DND-41 (cell line): ENCODE measurements around the gene FHIT.

Source experiments
- ATAC-seq: fragments of 200-7000 bp; cut with Tn5 transposase; 3 replicates; pipeline ENCODE4 v1.9.1; 2021; ENCODE audit warnings: low read depth; ENCODE audit not compliant: insufficient read depth
- DNase-seq: peaks from one replicate; pipeline ENCODE4 v3.0.0-alpha.2; 2020
- H2AFZ ChIP-seq: 2 replicates; pipeline ENCODE4 v1.6.0; 2012; ENCODE audit warnings: low read depth, low read length
- H3K27ac ChIP-seq: 2 replicates; pipeline ENCODE4 v1.5.1; 2012; ENCODE audit warnings: low read length, inconsistent platforms
- H3K27me3 ChIP-seq: fragments of 200-600 bp; sonication (generic); 2 replicates; pipeline ENCODE4 v1.6.0; 2012; ENCODE audit warnings: low read length, mild to moderate bottlenecking, inconsistent platforms; ENCODE audit not compliant: insufficient read depth, poor library complexity
- H3K36me3 ChIP-seq: 2 replicates; pipeline ENCODE4 v1.5.1; 2012; ENCODE audit warnings: low read length, inconsistent platforms; ENCODE audit not compliant: insufficient read depth
- H3K4me1 ChIP-seq: 2 replicates; pipeline ENCODE4 v1.5.1; 2012; ENCODE audit warnings: mild to moderate bottlenecking, low read length; ENCODE audit not compliant: insufficient read depth
- H3K4me2 ChIP-seq: 2 replicates; pipeline ENCODE4 v1.6.0; 2012; ENCODE audit warnings: mild to moderate bottlenecking, moderate library complexity, low read length, inconsistent platforms; ENCODE audit not compliant: insufficient read depth
- H3K4me3 ChIP-seq, 2 experiments: fragments of 200-600 bp in 1 of 2; shearing (Covaris generic) in 1 of 2; 2 replicates each; pipeline ENCODE4 v1.5.1; 2012 to 2016; ENCODE audit warnings: inconsistent platforms in 2 of 2, low read length in 2 of 2, mild to moderate bottlenecking in 2 of 2, low read depth in 1 of 2, moderate library complexity in 1 of 2
- H3K79me2 ChIP-seq: 2 replicates; pipeline ENCODE4 v1.6.0; 2012; ENCODE audit warnings: low read length, inconsistent platforms; ENCODE audit not compliant: insufficient read depth
- H3K9ac ChIP-seq: 2 replicates; pipeline ENCODE4 v1.6.0; 2012; ENCODE audit warnings: low read depth, mild to moderate bottlenecking, inconsistent platforms, low read length, moderate library complexity
- H3K9me3 ChIP-seq: 2 replicates; pipeline ENCODE4 v1.5.1; 2012; ENCODE audit warnings: low read length, moderate library complexity, mild to moderate bottlenecking, inconsistent platforms; ENCODE audit not compliant: insufficient read depth, severe bottlenecking
- H4K20me1 ChIP-seq: 2 replicates; pipeline ENCODE4 v1.6.0; 2012; ENCODE audit warnings: low read length; ENCODE audit not compliant: insufficient read depth
- CTCF ChIP-seq: IDR thresholded peaks from 2 replicates; pipeline ENCODE4 v1.5.1; 2012; ENCODE audit warnings: borderline replicate concordance, low read length, moderate library complexity, mild to moderate bottlenecking; ENCODE audit not compliant: poor library complexity, severe bottlenecking; ENCODE audit errors: extremely low read depth
- EZH2 ChIP-seq: IDR thresholded peaks from 3 replicates; pipeline ENCODE4 v1.6.1; 2012; ENCODE audit warnings: borderline replicate concordance, low read depth, mild to moderate bottlenecking, moderate library complexity, low read length, inconsistent platforms; ENCODE audit not compliant: severe bottlenecking

Gene FHIT

DNA sequence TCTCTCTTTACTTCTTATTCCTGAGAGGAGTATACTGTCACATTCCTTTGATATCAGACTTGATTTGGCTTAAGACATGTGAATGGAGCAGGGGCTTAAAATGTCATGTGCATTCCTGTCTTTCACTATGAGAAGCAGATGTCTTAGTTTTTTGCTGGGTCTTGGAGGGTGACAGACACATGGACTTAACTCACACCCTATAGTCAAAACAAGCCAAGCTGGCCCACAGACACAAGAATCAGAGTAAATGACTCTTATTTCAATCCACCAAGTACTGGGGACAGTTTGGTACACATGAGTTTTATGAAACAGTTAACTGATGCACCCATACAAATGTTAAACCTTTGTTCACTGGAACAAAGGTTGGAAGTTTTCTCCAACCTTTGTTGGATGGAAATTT is 1177.3 kb downstream of the FHIT start:
- TF ChIP-seq EZH2 (no peak), CTCF (no peak)
- no peak overlapping the region for H3K4me3 ChIP-seq
- DNase-seq (no peak), ATAC-seq (no peak)
- peaks cover 99% of the 10 kb centered on the region for H3K79me2 ChIP-seq
- H3K9ac ChIP-seq = peak overlapping the region; percentile 10; the same call in 1 of the 2 replicates
- no peaks in the 10 kb centered on the region for H4K20me1 ChIP-seq
- no peaks in the 10 kb centered on the region for H3K27me3 ChIP-seq
- H3K4me2 ChIP-seq = peak overlapping the region; percentile 5
- peaks cover 29% of the 10 kb centered on the region for H3K36me3 ChIP-seq
- H3K27ac ChIP-seq = peak overlapping the region; percentile 98
- H2AFZ ChIP-seq = no peak overlapping the region
- H3K9me3 ChIP-seq = peaks cover 3% of the 10 kb centered on the region
- H3K4me1 ChIP-seq = peaks cover 88% of the 10 kb centered on the region

DNA sequence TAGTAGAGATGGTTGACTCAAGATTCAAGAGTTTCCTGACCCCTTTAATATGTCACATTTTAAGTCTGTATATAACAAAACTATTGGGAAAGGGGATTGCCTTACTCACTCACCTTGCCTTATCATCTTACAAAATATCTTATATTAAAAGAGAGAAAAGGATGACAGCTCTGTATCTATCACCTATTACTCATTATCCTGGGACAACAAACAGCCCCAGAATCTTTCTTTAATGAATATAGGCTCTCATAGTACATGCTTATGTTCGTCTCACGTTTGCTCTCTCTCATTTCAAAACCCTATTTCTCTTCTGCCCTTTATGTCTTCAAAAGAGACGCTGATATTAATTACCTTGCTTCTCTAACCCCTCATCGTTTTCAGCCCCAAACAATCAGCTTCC is 1178.0 kb downstream of the FHIT start:
- Histone ChIP-seq H2AFZ (no peak overlapping the region), H3K4me2 (0 out of 2 replicates have a peak overlapping the region, but pooled peaks have one; percentile 5), H4K20me1 (no peaks in the 10 kb centered on the region), H3K4me1 (peaks cover 85% of the 10 kb centered on the region), H3K27ac (peak overlapping the region; percentile 98), H3K36me3 (peaks cover 29% of the 10 kb centered on the region), H3K4me3 (no peak overlapping the region), H3K79me2 (peaks cover 99% of the 10 kb centered on the region), H3K27me3 (no peaks in the 10 kb centered on the region), H3K9ac (0 out of 2 replicates have a peak overlapping the region, but pooled peaks have one; percentile 10), H3K9me3 (peaks cover 3% of the 10 kb centered on the region)
- TF ChIP-seq EZH2 = no peak
- TF ChIP-seq CTCF = no peak
- ATAC-seq (no peak), DNase-seq (no peak)

GRCh38 chr3:60070366-60070765 is 1180.9 kb downstream of the FHIT start:
- Histone ChIP-seq H4K20me1 (no peaks in the 10 kb centered on the region), H3K36me3 (peaks cover 25% of the 10 kb centered on the region), H3K4me1 (peaks cover 83% of the 10 kb centered on the region), H3K4me2 (peak overlapping the region; percentile 5; the same call in 1 of the 2 replicates), H2AFZ (no peak overlapping the region), H3K27me3 (no peaks in the 10 kb centered on the region), H3K9me3 (no peaks in the 10 kb centered on the region), H3K9ac (no peak overlapping the region), H3K27ac (peak overlapping the region; percentile 28; the same call in 1 of the 2 replicates), H3K4me3 (no peak overlapping the region), H3K79me2 (peaks cover 96% of the 10 kb centered on the region)
- DNase-seq = no peak
- TF ChIP-seq EZH2 = no peak
- no peak for TF ChIP-seq CTCF
- ATAC-seq = no peak
